ENCODE measurements around the gene SDHC.

- TF ChIP-seq POLR2AphosphoS5 (IDR thresholded peaks at IDR 0.05; ENCODE audit: low read depth, low read length) = no peak
- TF ChIP-seq REST (IDR thresholded peaks at IDR 0.05; ENCODE audit: insufficient read depth in 1 of 2, low read depth in 2 of 2, low read length in 2 of 2) = no peak
- no peak for TF ChIP-seq SIN3A (IDR thresholded peaks at IDR 0.05; ENCODE audit: borderline replicate concordance, insufficient read depth, low read length)
- TF ChIP-seq TAF1 (IDR thresholded peaks at IDR 0.05; ENCODE audit: borderline replicate concordance, insufficient read depth, low read length) = no peak
- no peak for TF ChIP-seq FOXP2 (optimal IDR thresholded peaks at IDR 0.05; ENCODE audit: borderline replicate concordance, extremely low read depth, extremely low read length, insufficient read depth)
These were observed 40.8 kb upstream of the SDHC start for GRCh38 chr1:161273402-161273801.

Measured in PFSK-1 (cell line).